DMS 273 treated with DMSO at 0.1 percent for 48 hours (cell line): ENCODE results near the gene LECT2.

ENCODE experiments used
- DNase-seq: peaks from one replicate; lab custom pipeline; 2025; lab: John Stamatoyannopoulos, UW

Gene LECT2

GRCh38 chr5:135937245-135937911, 17.4 kb downstream of the LECT2 start:
- DNase-seq: no peak

GRCh38 chr5:135934939-135935338, 19.8 kb downstream of the LECT2 start:
- no peak for DNase-seq

- DNase-seq: no peak
These were observed 23.9 kb downstream of the LECT2 start for GRCh38 chr5:135930949-135931295.

GRCh38 chr5:135930029-135930948, 24.5 kb downstream of the LECT2 start:
- DNase-seq: peak; percentile 14

- no peak for DNase-seq
These were observed 33.4 kb downstream of the LECT2 start for GRCh38 chr5:135921388-135921787.

GRCh38 chr5:135920199-135920598, 34.6 kb downstream of the LECT2 start:
- DNase-seq: no peak

GRCh38 chr5:135916638-135917263, 38.0 kb downstream of the LECT2 start:
- DNase-seq: no peak

- no peak for DNase-seq
These were observed 39.2 kb downstream of the LECT2 start for GRCh38 chr5:135915466-135916001.

- DNase-seq: no peak
These were observed 40.8 kb downstream of the LECT2 start for GRCh38 chr5:135913713-135914626.

GRCh38 chr5:135905144-135905543, 49.6 kb downstream of the LECT2 start:
- no peak for DNase-seq

- DNase-seq: no peak
These were observed 53.1 kb downstream of the LECT2 start for GRCh38 chr5:135901633-135902032.

GRCh38 chr5:135900276-135900675, 54.5 kb downstream of the LECT2 start:
- DNase-seq: no peak

GRCh38 chr5:135898651-135899050, 56.1 kb downstream of the LECT2 start:
- DNase-seq: no peak
